OCI-LY3 (cell line): ENCODE results near the gene PCDH15.

ENCODE experiments used
- EZH2phosphoT487 ChIP-seq: fragments of 200-600 bp; shearing (Covaris generic); IDR thresholded peaks from 2 replicates; pipeline ENCODE4 v1.6.1; 2018; ENCODE audit warnings: antibody characterized with exemption, mixed run types, low read depth
- TF ChIP-seq, protein P1 (sequence below): fragments of 200-600, 300-600 bp; sonication (generic); IDR thresholded peaks from 2 replicates; pipeline ENCODE4 v1.5.1; 2014; ENCODE audit warnings: antibody characterized with exemption, low read length, low read depth

GRCh38 chr10:53827261-53827660 is 973.8 kb downstream of the PCDH15 start:
- TF ChIP-seq, protein P1, sequence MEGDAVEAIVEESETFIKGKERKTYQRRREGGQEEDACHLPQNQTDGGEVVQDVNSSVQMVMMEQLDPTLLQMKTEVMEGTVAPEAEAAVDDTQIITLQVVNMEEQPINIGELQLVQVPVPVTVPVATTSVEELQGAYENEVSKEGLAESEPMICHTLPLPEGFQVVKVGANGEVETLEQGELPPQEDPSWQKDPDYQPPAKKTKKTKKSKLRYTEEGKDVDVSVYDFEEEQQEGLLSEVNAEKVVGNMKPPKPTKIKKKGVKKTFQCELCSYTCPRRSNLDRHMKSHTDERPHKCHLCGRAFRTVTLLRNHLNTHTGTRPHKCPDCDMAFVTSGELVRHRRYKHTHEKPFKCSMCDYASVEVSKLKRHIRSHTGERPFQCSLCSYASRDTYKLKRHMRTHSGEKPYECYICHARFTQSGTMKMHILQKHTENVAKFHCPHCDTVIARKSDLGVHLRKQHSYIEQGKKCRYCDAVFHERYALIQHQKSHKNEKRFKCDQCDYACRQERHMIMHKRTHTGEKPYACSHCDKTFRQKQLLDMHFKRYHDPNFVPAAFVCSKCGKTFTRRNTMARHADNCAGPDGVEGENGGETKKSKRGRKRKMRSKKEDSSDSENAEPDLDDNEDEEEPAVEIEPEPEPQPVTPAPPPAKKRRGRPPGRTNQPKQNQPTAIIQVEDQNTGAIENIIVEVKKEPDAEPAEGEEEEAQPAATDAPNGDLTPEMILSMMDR: no peak
- TF ChIP-seq EZH2phosphoT487: no peak
